Prostate gland (tissue), 2 donors: ENCODE results near the gene INPP4B. TPM values are rescaled to one million over a fixed set of nuclear protein-coding genes. Genes with fewer than 3 reads are reported as not detected.

ENCODE experiments used
- DNase-seq: peaks from one replicate; pipeline ENCODE4 v3.0.0-alpha.2; 2019; ENCODE audit warnings: low spot score
- H3K27ac ChIP-seq, 2 donors: fragments of 200-600 bp; sonication (generic); 2 replicates each; pipeline ENCODE4 v1.5.1; 2017 to 2019
- H3K27me3 ChIP-seq: fragments of 200-600 bp; sonication (generic); replicated peaks from 2 replicates; pipeline ENCODE4 v1.5.1; 2019; ENCODE audit not compliant: insufficient read depth
- H3K36me3 ChIP-seq, 2 donors: fragments of 200-600 bp; sonication (generic); 1 replicate in 1 of 2; 2 replicates in 1 of 2; pipeline versions ENCODE4 v1.5.1 to v1.8.1; 2017 to 2019
- H3K4me1 ChIP-seq: fragments of 200-600 bp; sonication (generic); replicated peaks from 2 replicates; pipeline ENCODE4 v1.5.1; 2019
- H3K4me3 ChIP-seq, 2 donors: fragments of 200-600 bp; sonication (generic); 2 replicates each; pipeline ENCODE4 v1.5.1; 2017 to 2019
- H3K9me3 ChIP-seq: fragments of 200-600 bp; sonication (generic); 2 replicates; pipeline ENCODE4 v1.5.1; 2017
- POLR2A ChIP-seq: fragments of 450-650 bp; IDR thresholded peaks from one replicate; pipeline ENCODE4 v1.6.1; 2016; ENCODE audit warnings: antibody characterized with exemption, mild to moderate bottlenecking
- POLR2AphosphoS5 ChIP-seq: sonication (generic); formaldehyde crosslinking; IDR thresholded peaks from one replicate; pipeline ENCODE4 v1.6.1; 2017; ENCODE audit warnings: antibody characterized with exemption
- WGBS: methylation state at CpG from one replicate; pipeline ENCODE4 v1.1.5; 2018; 5-methylcytosine and 5-hydroxymethylcytosine counted together
- intact Hi-C: fragments of 100-400 bp; cut with DNase I; formaldehyde crosslinking; loops from one replicate; pipeline ENCODE4 v1.14.2; 2022
- total RNA-seq, 2 donors: library from RNA; depleted of rRNA; stranded (reverse); fragments of >200 nt; gene quantifications; one replicate each; pipeline ENCODE4 v1.1.0, GENCODE V29; 2016
- TF ChIP-seq, protein P1 (sequence below), 4 experiments: fragments of 200-600 bp in 2 of 4; fragments of 450-650 bp in 2 of 4; sonication (generic) in 2 of 4; IDR thresholded peaks; 1 replicate in 3 of 4; 2 replicates in 1 of 4; pipeline ENCODE4 v1.5.1; 2016 to 2019; ENCODE audit warnings: antibody characterized with exemption in 4 of 4, mild to moderate bottlenecking in 2 of 4, moderate library complexity in 2 of 4

INPP4B gene
- total RNA-seq, 2 donors from 2014 or later = 22.3 to 49.7 TPM

DNA sequence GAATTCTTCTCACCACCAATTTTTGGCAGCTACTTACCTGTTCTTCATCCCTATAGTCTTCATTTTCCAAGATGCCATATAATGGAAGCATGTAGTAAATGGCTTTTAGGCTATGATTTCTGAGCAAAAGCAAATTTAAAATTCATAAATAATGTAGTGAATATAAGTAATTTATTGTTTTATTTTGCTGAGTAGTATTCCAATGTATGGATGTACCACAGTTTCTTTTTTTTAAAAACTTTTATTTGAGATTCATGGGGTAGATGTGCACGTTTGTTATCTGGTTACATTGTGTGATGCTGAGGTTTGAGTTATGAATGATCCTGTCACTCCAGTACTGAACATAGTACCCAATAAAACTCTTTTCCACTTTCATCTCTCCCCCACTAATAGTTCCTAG, 840.6 kb downstream of the INPP4B start:
- Histone ChIP-seq H3K27me3 (no peaks in the 10 kb centered on the region), H3K4me1 (no peaks in the 10 kb centered on the region), H3K9me3 (no peaks in the 10 kb centered on the region), H3K4me3 (no peak overlapping the region), H3K36me3 (no peaks in the 10 kb centered on the region), H3K27ac (no peak overlapping the region)
- intact Hi-C loops = no loop called here
- TF ChIP-seq POLR2AphosphoS5 (no peak), POLR2A (no peak)
- TF ChIP-seq, protein P1, sequence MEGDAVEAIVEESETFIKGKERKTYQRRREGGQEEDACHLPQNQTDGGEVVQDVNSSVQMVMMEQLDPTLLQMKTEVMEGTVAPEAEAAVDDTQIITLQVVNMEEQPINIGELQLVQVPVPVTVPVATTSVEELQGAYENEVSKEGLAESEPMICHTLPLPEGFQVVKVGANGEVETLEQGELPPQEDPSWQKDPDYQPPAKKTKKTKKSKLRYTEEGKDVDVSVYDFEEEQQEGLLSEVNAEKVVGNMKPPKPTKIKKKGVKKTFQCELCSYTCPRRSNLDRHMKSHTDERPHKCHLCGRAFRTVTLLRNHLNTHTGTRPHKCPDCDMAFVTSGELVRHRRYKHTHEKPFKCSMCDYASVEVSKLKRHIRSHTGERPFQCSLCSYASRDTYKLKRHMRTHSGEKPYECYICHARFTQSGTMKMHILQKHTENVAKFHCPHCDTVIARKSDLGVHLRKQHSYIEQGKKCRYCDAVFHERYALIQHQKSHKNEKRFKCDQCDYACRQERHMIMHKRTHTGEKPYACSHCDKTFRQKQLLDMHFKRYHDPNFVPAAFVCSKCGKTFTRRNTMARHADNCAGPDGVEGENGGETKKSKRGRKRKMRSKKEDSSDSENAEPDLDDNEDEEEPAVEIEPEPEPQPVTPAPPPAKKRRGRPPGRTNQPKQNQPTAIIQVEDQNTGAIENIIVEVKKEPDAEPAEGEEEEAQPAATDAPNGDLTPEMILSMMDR (IDR thresholded peaks at IDR 0.05) = no peak
- WGBS = 87% methylated on average over 1 of the region's 1 CpG
- no peak for DNase-seq

DNA sequence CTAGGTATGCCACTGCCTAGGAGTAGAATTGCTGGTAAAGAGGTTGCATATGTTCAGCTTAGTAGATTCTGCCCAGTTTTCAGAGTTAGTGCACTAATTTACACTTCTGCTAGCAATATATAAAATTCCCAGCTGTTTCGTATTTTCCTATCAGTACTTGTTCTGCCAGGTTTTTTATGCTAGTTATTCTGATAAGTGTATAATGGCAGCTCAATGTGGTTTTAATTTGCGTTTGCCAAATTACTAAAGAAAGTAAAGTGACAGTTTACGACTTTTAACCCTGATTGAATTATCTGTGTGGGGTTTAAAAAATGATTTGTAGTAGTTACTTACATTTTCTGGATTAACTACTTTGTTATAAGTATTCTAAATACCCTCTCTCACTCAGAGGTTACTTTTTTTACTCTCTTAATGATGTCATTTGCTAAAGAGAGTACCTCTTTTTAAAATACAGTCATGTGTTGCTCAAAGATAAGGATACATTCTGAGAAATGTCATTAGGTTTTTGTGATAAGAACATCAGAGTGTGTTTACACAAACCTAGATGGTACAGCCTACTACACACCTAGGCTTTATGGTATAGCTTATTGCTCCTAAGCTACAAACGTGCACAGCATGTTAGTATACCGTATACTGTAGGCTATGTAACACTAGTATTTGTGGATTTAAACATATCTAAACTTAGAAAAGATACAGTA, 846.5 kb downstream of the INPP4B start:
- Histone ChIP-seq H3K9me3 (no peaks in the 10 kb centered on the region), H3K36me3 (no peaks in the 10 kb centered on the region), H3K4me1 (no peaks in the 10 kb centered on the region), H3K27ac (no peak overlapping the region), H3K4me3 (no peak overlapping the region), H3K27me3 (no peaks in the 10 kb centered on the region)
- 77% methylated on average over 5 of the region's 5 CpGs for WGBS
- no peak for TF ChIP-seq POLR2AphosphoS5
- intact Hi-C loops = no loop called here
- no peak for DNase-seq

DNA sequence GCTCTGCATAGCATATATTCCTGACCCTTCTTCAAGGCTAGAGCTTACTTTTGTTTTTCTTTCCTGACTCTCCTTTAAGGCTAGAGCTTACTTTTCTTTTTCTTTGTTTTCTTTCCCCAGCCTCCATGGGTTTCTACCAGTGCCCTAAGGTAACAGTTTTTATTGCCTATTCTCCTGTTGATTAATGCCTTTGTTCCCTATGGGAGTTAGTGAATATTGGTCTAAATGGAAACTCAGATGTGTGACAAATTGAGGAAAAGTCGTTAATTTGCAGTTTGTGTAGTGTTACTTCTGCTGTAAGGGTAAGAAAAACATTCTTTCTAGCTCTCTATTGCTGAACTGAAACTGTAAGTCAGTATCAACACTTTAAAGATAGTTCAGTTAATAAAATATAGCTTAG, 851.0 kb downstream of the INPP4B start:
- intact Hi-C loops = no loop called here
- 53% methylated on average over 1 of the region's 1 CpG for WGBS
- H3K9me3 ChIP-seq = no peaks in the 10 kb centered on the region
- no peak overlapping the region for H3K4me3 ChIP-seq
- TF ChIP-seq POLR2A (no peak), POLR2AphosphoS5 (no peak)
- TF ChIP-seq, protein P1 (IDR thresholded peaks at IDR 0.05) = no peak
- DNase-seq = no peak
- H3K36me3 ChIP-seq = no peaks in the 10 kb centered on the region
- H3K27me3 ChIP-seq = no peaks in the 10 kb centered on the region
- H3K4me1 ChIP-seq = no peaks in the 10 kb centered on the region
- no peak overlapping the region for H3K27ac ChIP-seq

DNA sequence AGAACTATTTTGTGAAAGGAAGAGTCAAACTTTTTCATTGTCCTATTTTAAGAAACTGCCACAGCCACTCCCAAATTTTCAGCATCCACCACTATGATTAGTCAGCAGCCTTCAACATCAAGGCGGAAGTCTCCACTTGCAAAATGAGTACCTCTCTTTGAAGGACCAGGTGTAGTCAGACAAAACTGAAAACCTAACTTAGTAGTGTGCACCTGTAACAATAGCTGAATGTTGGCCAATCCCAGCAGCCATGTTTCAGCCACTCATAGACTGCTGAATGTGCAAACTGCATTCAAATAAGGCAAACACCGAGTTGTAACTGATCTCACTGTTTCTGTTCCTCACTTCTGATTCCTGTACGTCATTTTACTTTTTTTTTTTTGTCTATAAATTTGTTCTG, 868.7 kb downstream of the INPP4B start:
- TF ChIP-seq POLR2A (no peak), POLR2AphosphoS5 (no peak)
- TF ChIP-seq, protein P1 (IDR thresholded peaks at IDR 0.05) = no peak
- DNase-seq = no peak
- 77% methylated on average over 3 of the region's 3 CpGs for WGBS
- intact Hi-C loops = no loop called here
- Histone ChIP-seq H3K4me3 (no peak overlapping the region), H3K9me3 (no peaks in the 10 kb centered on the region), H3K27me3 (no peaks in the 10 kb centered on the region), H3K4me1 (no peaks in the 10 kb centered on the region), H3K27ac (no peak overlapping the region), H3K36me3 (no peaks in the 10 kb centered on the region)
